GM10847 (cell line): ENCODE measurements around the gene ESYT3.

Experiments used
- POLR2A ChIP-seq: IDR thresholded peaks from 2 replicates; pipeline ENCODE4 v1.6.1; 2011; ENCODE audit not compliant: insufficient read length; ENCODE audit errors: extremely low read depth

Gene ESYT3

GRCh38 chr3:138479438-138479863 is 45.0 kb downstream of the ESYT3 start:
- no peak for TF ChIP-seq POLR2A

GRCh38 chr3:138491971-138492370 is 57.6 kb downstream of the ESYT3 start:
- TF ChIP-seq POLR2A, result no peak

- no peak for TF ChIP-seq POLR2A
Observed at GRCh38 chr3:138492980-138493675, 58.7 kb downstream of the ESYT3 start.

- no peak for TF ChIP-seq POLR2A
Observed at GRCh38 chr3:138493804-138494606, 59.6 kb downstream of the ESYT3 start.

GRCh38 chr3:138494607-138494929 is 60.2 kb downstream of the ESYT3 start:
- no peak for TF ChIP-seq POLR2A

GRCh38 chr3:138496436-138496835 is 62.0 kb downstream of the ESYT3 start:
- TF ChIP-seq POLR2A, result no peak

GRCh38 chr3:138497021-138497420 is 62.6 kb downstream of the ESYT3 start:
- TF ChIP-seq POLR2A, result no peak

GRCh38 chr3:138497851-138498250 is 63.4 kb downstream of the ESYT3 start:
- TF ChIP-seq POLR2A, result no peak

- TF ChIP-seq POLR2A, result no peak
Observed at GRCh38 chr3:138498991-138499390, 64.6 kb downstream of the ESYT3 start.

GRCh38 chr3:138507524-138507923 is 73.1 kb downstream of the ESYT3 start:
- TF ChIP-seq POLR2A, result no peak

- TF ChIP-seq POLR2A, result no peak
Observed at GRCh38 chr3:138509586-138509985, 75.2 kb downstream of the ESYT3 start.

- no peak for TF ChIP-seq POLR2A
Observed at GRCh38 chr3:138511945-138512344, 77.5 kb downstream of the ESYT3 start.

- TF ChIP-seq POLR2A, result no peak
Observed at GRCh38 chr3:138513090-138513843, 78.9 kb downstream of the ESYT3 start.
